ENCODE data around the gene GPR146.

- TF ChIP-seq, protein P1, sequence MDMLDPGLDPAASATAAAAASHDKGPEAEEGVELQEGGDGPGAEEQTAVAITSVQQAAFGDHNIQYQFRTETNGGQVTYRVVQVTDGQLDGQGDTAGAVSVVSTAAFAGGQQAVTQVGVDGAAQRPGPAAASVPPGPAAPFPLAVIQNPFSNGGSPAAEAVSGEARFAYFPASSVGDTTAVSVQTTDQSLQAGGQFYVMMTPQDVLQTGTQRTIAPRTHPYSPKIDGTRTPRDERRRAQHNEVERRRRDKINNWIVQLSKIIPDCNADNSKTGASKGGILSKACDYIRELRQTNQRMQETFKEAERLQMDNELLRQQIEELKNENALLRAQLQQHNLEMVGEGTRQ (CRISPR knock-in tag; IDR thresholded peaks at IDR 0.05) = peak; percentile 94
- TF ChIP-seq ZNF263 (CRISPR knock-in tag; IDR thresholded peaks at IDR 0.05; ENCODE audit: low read depth) (no peak), STAT6 (CRISPR knock-in tag; conservative IDR thresholded peaks at IDR 0.05; ENCODE audit: low read depth) (no peak), NR3C1 (CRISPR knock-in tag; conservative IDR thresholded peaks at IDR 0.05; ENCODE audit: low read depth) (no peak), ATF3 (CRISPR knock-in tag; conservative IDR thresholded peaks at IDR 0.05) (no peak), ZNF512 (CRISPR knock-in tag; IDR thresholded peaks at IDR 0.05; ENCODE audit: borderline replicate concordance) (no peak), CREB1 (CRISPR knock-in tag; IDR thresholded peaks at IDR 0.05) (no peak), AFF4 (CRISPR knock-in tag; IDR thresholded peaks at IDR 0.05; ENCODE audit: borderline replicate concordance) (no peak)
- TF ChIP-seq, protein P2, sequence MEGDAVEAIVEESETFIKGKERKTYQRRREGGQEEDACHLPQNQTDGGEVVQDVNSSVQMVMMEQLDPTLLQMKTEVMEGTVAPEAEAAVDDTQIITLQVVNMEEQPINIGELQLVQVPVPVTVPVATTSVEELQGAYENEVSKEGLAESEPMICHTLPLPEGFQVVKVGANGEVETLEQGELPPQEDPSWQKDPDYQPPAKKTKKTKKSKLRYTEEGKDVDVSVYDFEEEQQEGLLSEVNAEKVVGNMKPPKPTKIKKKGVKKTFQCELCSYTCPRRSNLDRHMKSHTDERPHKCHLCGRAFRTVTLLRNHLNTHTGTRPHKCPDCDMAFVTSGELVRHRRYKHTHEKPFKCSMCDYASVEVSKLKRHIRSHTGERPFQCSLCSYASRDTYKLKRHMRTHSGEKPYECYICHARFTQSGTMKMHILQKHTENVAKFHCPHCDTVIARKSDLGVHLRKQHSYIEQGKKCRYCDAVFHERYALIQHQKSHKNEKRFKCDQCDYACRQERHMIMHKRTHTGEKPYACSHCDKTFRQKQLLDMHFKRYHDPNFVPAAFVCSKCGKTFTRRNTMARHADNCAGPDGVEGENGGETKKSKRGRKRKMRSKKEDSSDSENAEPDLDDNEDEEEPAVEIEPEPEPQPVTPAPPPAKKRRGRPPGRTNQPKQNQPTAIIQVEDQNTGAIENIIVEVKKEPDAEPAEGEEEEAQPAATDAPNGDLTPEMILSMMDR (IDR thresholded peaks at IDR 0.05) = 0 out of 2 replicates have a peak, but pooled peaks have one; percentile 18
Measured at GRCh38 chr7:1044189-1045068, at the start of gene GPR146.
